T-helper 17 cell (primary cell): ENCODE measurements around the gene AMIGO2. TPM values are rescaled to one million over a fixed set of nuclear protein-coding genes. Genes with fewer than 3 reads are reported as not detected.
"Not testable (repeated sequence)": the region's sequence is repeated elsewhere in the genome, so short reads cannot be mapped to it uniquely, and the experiment has no call there.

ENCODE experiments used
- ATAC-seq: fragments of 150-1000 bp; cut with Tn5 transposase; 2 replicates; pipeline ENCODE4 v1.10.0; 2021; ENCODE audit warnings: mild to moderate bottlenecking, moderate library complexity
- DNase-seq, 3 donors: peaks; one replicate each; pipeline versions ENCODE4 v3.0.0 to v3.0.0-alpha.2; 2020 to 2021
- H3K9me3 ChIP-seq: one replicate; pipeline ENCODE4 v1.7.0; 2013; ENCODE audit warnings: low read length, mild to moderate bottlenecking; ENCODE audit not compliant: control insufficient read depth, poor library complexity, severe bottlenecking
- H3K27ac Mint-ChIP-seq: one replicate; pipeline ENCODE4 v1.8.0; 2022; ENCODE audit warnings: mild to moderate bottlenecking, moderate library complexity, mixed read lengths
- H3K27me3 Mint-ChIP-seq: one replicate; pipeline ENCODE4 v1.8.0; 2022; ENCODE audit warnings: mixed read lengths
- H3K36me3 Mint-ChIP-seq: one replicate; pipeline ENCODE4 v1.8.0; 2022; ENCODE audit warnings: low read depth, mixed read lengths
- H3K4me1 Mint-ChIP-seq: one replicate; pipeline ENCODE4 v1.8.0; 2022; ENCODE audit warnings: mild to moderate bottlenecking, mixed read lengths
- H3K4me3 Mint-ChIP-seq: one replicate; pipeline ENCODE4 v1.8.0; 2022; ENCODE audit warnings: mild to moderate bottlenecking, moderate library complexity, mixed read lengths
- total RNA-seq, 4 donors: library from RNA in 2 of 4; stranded (reverse) in 2 of 4; gene quantifications; one replicate each; pipeline ENCODE4 v1.2.3 and lab custom pipeline; 2022 to 2026

The AMIGO2 gene
- total RNA-seq, 2 donors from 2014 or later: 8.0 to 9.1 TPM

DNA sequence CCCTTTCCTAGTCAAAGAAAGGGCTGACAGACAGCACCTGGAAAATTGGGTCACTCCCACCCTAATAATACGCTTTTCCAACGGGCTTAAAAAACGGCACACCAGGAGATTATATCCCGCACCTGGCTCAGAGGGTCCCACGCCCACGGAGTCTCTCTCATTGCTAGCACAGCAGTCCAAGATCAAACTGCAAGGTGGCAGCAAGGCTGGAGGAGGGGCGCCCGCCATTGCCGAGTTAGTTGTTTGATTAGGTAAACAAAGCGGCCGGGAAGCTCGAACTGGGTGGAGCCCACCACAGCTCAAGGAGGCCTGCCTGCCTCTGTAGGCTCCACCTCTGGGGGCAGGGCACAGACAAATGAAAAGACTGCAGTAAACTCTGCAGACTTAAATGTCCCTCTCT, 22.8 kb downstream of the AMIGO2 start:
- not testable (repeated sequence) for H3K9me3 ChIP-seq, ATAC-seq, H3K36me3 Mint-ChIP-seq, H3K27ac Mint-ChIP-seq, H3K4me3 Mint-ChIP-seq, DNase-seq, H3K4me1 Mint-ChIP-seq, H3K27me3 Mint-ChIP-seq

DNA sequence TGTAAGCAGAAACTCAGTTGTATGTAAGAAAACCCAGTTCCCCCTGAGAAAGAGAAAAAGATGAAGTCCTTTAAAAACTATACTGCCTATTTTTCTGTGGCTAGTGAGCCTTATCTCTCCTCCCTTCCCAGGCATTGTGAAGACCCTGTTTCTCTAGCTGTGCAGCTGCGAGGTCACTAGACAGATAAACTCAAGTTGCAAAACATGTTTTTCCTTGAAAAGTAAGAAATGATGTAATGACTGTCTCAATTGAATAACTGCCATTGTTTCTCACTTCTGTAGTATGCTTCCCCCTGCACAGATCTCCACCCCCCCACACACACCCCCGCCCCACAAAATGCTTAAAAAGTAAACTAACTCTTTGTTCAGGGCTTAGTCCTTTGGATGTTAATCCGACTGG, 23.9 kb downstream of the AMIGO2 start:
- not testable (repeated sequence) for H3K27me3 Mint-ChIP-seq, H3K27ac Mint-ChIP-seq, H3K36me3 Mint-ChIP-seq, H3K4me3 Mint-ChIP-seq, DNase-seq, H3K9me3 ChIP-seq, ATAC-seq, H3K4me1 Mint-ChIP-seq

DNA sequence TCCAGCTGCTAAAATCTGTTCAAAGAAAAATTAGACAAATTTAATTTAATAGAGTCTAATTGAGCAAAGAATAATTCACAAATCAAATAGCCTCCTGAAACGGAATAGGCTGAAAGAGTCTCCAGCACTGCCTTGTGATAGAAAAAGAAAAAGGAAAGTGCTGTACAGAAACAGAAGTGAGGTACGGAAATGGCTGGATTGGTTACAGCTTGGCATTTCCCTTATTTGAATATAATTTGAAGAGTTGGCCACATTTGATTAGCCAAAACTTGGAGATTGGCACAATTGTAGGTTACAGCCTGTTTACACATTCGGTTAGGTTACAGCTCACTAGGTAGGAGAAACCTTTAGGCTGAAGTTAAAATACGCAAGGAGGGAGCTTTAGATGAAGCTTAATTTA, 25.1 kb downstream of the AMIGO2 start:
- Mint-ChIP-seq H3K4me1 (no peaks in the 10 kb centered on the region), H3K27me3 (no peaks in the 10 kb centered on the region), H3K27ac (no peak overlapping the region), H3K4me3 (no peak overlapping the region), H3K36me3 (no peaks in the 10 kb centered on the region)
- no peak for ATAC-seq
- no peak for DNase-seq
- no peaks in the 10 kb centered on the region for H3K9me3 ChIP-seq

DNA sequence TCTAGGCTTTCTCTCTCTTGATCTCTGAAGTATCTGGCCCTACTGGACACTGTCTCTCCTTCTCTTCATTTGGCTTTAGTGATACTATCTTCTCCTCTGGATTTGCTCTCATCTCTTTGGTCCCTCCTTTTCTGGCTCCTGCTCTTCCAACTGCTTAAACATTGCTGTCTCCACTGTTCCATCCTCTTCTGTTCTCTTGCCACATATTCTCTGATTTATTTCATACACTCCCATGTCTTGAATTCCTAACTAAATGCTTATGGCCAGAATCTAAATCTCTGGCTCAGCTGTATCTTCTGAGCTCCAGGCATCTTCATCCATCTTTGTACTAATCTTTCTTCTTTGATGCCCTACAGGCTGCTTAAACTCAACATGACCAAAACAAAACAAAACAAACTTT, 25.8 kb downstream of the AMIGO2 start:
- Mint-ChIP-seq H3K4me1 (no peaks in the 10 kb centered on the region), H3K27ac (no peak overlapping the region), H3K4me3 (no peak overlapping the region), H3K36me3 (no peaks in the 10 kb centered on the region), H3K27me3 (no peaks in the 10 kb centered on the region)
- no peaks in the 10 kb centered on the region for H3K9me3 ChIP-seq
- no peak for DNase-seq
- no peak for ATAC-seq

DNA sequence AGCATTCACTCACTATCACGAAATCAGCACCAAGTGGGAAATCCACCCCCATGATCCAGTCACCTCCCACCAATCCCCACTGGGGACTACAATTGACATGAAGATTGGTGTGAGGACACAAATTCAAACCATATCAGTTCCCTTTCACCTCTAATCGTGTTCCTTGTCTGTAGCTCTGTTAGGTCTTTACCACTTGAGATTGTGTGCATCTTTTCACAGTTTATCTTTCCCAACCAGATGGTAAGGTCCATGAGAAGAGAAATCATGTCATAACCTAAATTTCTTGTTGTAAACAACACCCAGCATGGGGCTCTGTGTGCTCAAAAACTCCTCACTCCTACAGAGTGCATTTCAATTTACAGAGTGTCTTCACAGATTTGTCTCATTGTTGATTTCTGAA, 27.5 kb downstream of the AMIGO2 start:
- H3K27ac Mint-ChIP-seq: no peak overlapping the region
- H3K4me1 Mint-ChIP-seq: no peaks in the 10 kb centered on the region
- no peaks in the 10 kb centered on the region for H3K9me3 ChIP-seq
- ATAC-seq (no peak), DNase-seq (no peak)
- no peaks in the 10 kb centered on the region for H3K27me3 Mint-ChIP-seq
- H3K36me3 Mint-ChIP-seq: no peaks in the 10 kb centered on the region
- no peak overlapping the region for H3K4me3 Mint-ChIP-seq

DNA sequence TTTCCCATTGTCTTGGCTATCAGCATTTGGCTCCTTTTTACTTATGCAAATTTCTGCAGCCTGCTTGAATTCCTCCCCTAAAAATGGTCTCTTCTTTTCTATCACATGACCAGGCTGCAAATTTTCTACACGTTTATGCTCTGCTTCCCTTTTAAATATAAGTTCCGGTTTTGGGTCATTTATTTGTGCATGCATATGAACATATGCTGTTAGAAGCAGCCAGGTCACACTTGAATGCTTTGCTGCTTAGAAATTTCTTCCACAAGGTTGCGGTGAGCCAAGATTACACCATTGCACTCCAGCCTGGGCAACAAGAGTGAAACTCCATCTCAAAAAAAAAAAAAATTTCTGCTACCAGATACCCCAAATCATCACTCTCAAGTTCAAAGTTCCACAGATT, 28.5 kb downstream of the AMIGO2 start:
- H3K27ac Mint-ChIP-seq, H3K4me3 Mint-ChIP-seq, H3K27me3 Mint-ChIP-seq, H3K36me3 Mint-ChIP-seq, H3K9me3 ChIP-seq, ATAC-seq, H3K4me1 Mint-ChIP-seq, DNase-seq: not testable (repeated sequence)

DNA sequence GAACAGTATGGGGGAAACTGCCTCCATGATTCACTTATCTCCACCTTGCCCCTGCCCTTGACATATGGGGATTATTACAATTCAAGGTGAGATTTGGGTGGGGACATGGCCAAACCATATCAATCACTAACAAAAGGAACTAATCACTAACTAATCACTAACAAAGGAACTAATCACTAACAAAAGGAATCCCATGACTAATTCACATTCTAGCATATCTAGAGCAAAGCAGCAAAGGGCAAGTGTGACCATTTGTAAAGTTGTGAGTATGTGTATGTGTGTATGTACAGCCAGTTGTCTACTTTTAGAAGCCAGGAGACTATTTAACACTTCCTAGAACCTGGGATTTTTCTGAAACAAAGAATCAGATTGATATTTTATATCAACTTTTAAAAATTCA, 31.2 kb downstream of the AMIGO2 start:
- H3K9me3 ChIP-seq: no peaks in the 10 kb centered on the region
- peaks cover 8% of the 10 kb centered on the region for H3K27me3 Mint-ChIP-seq
- H3K4me1 Mint-ChIP-seq: no peaks in the 10 kb centered on the region
- H3K27ac Mint-ChIP-seq: no peak overlapping the region
- DNase-seq (no peak), ATAC-seq (no peak)
- H3K36me3 Mint-ChIP-seq: peaks cover 2% of the 10 kb centered on the region
- no peak overlapping the region for H3K4me3 Mint-ChIP-seq

DNA sequence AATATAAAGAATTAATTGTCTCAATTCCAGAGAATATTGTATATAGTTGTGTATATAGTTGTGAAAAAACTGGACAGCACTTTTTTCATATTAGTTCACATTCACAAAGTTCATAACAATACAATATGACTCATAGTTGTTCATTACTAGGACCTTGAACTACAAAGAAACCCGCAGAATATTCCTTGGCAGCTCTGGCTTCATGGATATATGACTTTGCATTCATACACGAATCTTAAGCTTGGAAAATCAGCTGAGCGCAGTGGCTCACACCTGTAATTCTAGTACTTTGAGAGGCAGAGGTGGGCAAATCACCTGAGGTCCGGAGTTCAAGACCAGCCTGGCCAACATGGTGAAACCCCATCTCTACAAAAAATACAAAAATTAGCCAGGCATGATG, 38.4 kb downstream of the AMIGO2 start:
- Mint-ChIP-seq H3K27me3 (peaks cover 22% of the 10 kb centered on the region), H3K4me3 (no peak overlapping the region), H3K36me3 (peaks cover 2% of the 10 kb centered on the region), H3K27ac (peak overlapping the region; percentile 75), H3K4me1 (no peaks in the 10 kb centered on the region)
- no peaks in the 10 kb centered on the region for H3K9me3 ChIP-seq
- DNase-seq (no peak), ATAC-seq (no peak)

DNA sequence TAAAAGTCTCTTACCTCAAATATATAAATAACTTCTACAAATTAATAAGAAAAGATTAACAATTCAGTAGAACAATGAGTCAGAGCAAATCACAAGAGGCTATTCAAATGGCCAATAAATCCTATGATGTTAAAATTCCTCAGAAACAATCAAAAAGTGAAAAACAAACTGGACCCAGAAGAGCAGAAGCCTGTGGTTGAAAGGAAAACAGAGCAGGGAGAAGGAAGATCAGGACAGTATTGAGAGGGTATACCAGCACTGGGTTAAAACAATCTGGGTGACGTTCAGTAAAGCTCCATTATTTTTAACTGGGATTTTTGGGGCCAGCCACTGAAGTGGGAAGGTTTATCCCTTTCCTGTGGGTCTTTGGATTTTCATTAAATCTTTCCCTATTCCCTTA, 40.0 kb downstream of the AMIGO2 start:
- Mint-ChIP-seq H3K4me1 (peaks cover 2% of the 10 kb centered on the region), H3K27me3 (peaks cover 14% of the 10 kb centered on the region), H3K36me3 (peaks cover 2% of the 10 kb centered on the region), H3K27ac (no peak overlapping the region), H3K4me3 (no peak overlapping the region)
- no peak for ATAC-seq
- no peak for DNase-seq
- no peaks in the 10 kb centered on the region for H3K9me3 ChIP-seq

DNA sequence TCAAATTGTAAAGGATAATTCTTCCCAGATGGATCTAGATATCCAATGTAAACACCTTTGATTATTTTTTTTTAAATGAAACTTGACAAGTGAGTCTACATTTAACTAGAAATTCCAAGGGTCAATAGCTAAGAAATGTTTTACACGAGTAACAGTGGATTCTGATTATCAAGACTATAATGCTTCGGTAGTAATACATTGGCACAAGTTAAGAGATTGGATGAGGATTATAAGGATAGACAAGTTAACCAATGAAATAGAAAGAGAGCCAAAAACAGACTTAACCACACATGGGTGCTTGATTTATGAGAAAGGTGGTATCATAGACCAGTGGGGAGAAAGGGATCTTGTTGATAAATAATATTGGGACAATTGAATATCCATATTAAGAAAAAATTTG, 40.7 kb downstream of the AMIGO2 start:
- peaks cover 2% of the 10 kb centered on the region for H3K36me3 Mint-ChIP-seq
- ATAC-seq (no peak), DNase-seq (no peak)
- peaks cover 2% of the 10 kb centered on the region for H3K4me1 Mint-ChIP-seq
- H3K4me3 Mint-ChIP-seq: no peak overlapping the region
- peaks cover 14% of the 10 kb centered on the region for H3K27me3 Mint-ChIP-seq
- H3K9me3 ChIP-seq: no peaks in the 10 kb centered on the region
- H3K27ac Mint-ChIP-seq: no peak overlapping the region

DNA sequence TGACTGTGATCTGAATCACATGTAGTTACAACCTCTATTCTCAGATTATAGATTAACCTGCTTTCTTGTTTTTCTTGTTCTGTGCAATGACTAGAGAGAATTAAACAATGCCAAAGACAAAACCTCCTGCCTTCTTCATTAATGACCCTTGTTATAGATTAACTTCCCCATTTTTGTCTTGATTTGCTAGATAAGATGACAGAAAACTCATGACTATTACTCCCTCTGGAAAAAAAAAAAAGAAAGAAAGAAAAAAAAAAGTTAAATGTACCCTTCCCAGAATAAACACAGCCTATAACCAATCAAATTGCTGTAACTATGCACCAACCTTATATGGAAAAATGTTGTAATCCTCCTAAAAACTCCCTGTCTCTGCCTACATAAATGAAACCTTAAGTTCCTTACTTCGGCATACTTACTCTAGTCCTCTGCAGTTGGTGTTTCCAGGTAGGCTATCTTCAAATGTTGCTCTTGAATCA, 41.5 kb downstream of the AMIGO2 start:
- DNase-seq (no peak), ATAC-seq (no peak)
- Mint-ChIP-seq H3K27ac (no peak overlapping the region), H3K4me1 (peaks cover 2% of the 10 kb centered on the region), H3K27me3 (peaks cover 14% of the 10 kb centered on the region), H3K36me3 (no peaks in the 10 kb centered on the region), H3K4me3 (no peak overlapping the region)
- no peaks in the 10 kb centered on the region for H3K9me3 ChIP-seq

DNA sequence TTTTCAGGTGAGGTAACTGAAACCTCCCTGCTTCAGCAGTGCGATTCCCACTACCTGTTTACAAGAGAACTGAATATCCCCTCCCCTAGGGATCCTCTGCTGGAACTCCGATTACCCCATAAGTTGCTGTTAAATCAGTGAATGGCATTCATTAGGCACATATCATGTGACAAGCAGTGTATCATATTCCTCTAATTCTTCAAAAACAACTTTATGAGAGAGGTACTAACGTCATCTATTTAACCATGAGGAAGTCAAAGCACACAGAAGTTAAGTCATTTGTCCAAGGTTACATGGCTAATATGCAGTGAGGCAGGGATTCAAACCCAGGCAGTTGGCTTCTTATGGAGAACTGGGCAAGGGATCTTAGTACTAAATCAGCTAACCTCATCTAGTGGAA, 44.3 kb downstream of the AMIGO2 start:
- H3K27ac Mint-ChIP-seq: no peak overlapping the region
- peaks cover 10% of the 10 kb centered on the region for H3K27me3 Mint-ChIP-seq
- H3K4me3 Mint-ChIP-seq: no peak overlapping the region
- H3K4me1 Mint-ChIP-seq: peaks cover 8% of the 10 kb centered on the region
- DNase-seq (no peak), ATAC-seq (no peak)
- no peaks in the 10 kb centered on the region for H3K36me3 Mint-ChIP-seq
- no peaks in the 10 kb centered on the region for H3K9me3 ChIP-seq

DNA sequence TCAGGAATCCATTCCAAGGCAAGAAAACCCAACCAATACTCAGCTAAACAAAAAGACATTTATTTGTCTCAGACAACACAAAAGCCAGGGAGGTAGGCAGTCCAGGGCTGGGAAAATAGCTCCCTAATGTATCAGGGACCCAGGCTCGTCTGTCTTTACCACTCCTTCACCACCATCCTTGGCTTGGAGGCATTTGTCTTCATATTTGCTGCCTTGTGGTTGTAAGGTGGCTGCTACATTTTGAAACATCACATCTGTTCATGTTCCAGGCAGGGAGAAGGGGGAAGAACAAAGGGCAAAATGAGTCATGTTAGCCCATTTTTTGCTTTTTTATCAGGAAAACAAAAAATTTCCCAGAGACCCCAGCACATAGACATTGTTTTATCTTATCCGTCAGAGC, 45.1 kb downstream of the AMIGO2 start:
- Mint-ChIP-seq H3K4me1 (peaks cover 13% of the 10 kb centered on the region), H3K27me3 (peaks cover 9% of the 10 kb centered on the region)

DNA sequence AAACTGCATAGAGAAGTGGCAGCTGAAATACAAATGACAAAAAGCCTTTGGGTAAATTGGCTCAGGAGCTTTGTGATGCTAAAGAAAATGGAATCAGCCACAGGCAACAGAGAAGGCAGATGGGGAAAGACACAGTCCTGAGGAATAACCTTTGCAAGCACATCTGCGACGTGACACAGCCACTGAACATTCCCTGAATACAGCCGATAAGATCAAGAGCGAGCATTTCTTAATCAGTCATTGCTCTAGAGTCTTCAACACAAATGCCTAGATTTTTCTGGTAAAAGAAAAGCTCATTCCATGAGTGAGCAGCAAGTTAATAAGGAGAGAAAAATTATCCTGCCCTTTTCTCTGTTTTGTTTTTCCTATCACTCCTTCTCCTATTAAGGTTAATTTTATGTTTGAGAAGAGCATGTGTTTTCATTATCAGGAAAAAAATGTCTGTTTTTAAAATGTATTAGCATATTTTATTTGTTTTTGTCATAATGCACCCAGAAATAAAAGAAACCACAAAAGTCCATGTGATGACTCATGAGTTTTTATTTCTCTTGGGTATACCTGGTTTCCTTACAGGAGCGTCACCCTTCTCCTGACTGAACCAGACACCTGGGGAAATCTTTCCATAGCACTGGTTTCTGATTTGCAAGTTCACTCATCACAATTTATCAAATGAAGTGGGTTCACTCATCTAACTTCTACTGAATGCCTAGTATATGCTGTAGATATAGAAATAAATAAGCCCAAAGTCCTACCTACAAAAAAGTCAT, 45.8 kb downstream of the AMIGO2 start:
- Mint-ChIP-seq H3K4me3 (no peak overlapping the region), H3K4me1 (peaks cover 14% of the 10 kb centered on the region), H3K27me3 (peaks cover 2% of the 10 kb centered on the region), H3K36me3 (no peaks in the 10 kb centered on the region), H3K27ac (no peak overlapping the region)
- no peak for DNase-seq
- ATAC-seq: no peak
- no peaks in the 10 kb centered on the region for H3K9me3 ChIP-seq

More for the DNA sequence above, 45.1 kb downstream of the AMIGO2 start:
- no peaks in the 10 kb centered on the region for H3K36me3 Mint-ChIP-seq
- no peak overlapping the region for H3K27ac Mint-ChIP-seq
- no peaks in the 10 kb centered on the region for H3K9me3 ChIP-seq
- no peak for DNase-seq
- ATAC-seq: no peak
- no peak overlapping the region for H3K4me3 Mint-ChIP-seq
